MM.1S (cell line): ENCODE measurements around the gene RUVBL2.

Experiments used
- CTCF ChIP-seq: fragments of 300-600 bp; sonication (generic); IDR thresholded peaks from 2 replicates; pipeline ENCODE4 v1.5.1; 2016; ENCODE audit warnings: antibody characterized with exemption, low read length, mixed read lengths
- EZH2 ChIP-seq: fragments of 300-600 bp; sonication (generic); optimal IDR thresholded peaks from 2 replicates; pipeline ENCODE3; 2017; ENCODE audit warnings: low read depth, mild to moderate bottlenecking, antibody characterized with exemption, low read length, mixed read lengths
- EZH2phosphoT487 ChIP-seq: fragments of 300-600 bp; sonication (generic); IDR thresholded peaks from 2 replicates; pipeline ENCODE4 v1.6.1; 2018; ENCODE audit warnings: antibody characterized with exemption, low read length

- no peak for TF ChIP-seq CTCF
- no peak for TF ChIP-seq EZH2phosphoT487
- no peak for TF ChIP-seq EZH2
Measured at GRCh38 chr19:48953141-48953540, 40.5 kb upstream of the RUVBL2 start.
